Measurements from ENCODE around the gene THYN1.
"Not testable (repeated sequence)": the region's sequence is repeated elsewhere in the genome, so short reads cannot be mapped to it uniquely, and the experiment has no call there.

The THYN1 gene

GRCh38 chr11:134253188-134253993 lies at the start of gene THYN1, which contains the start of gene ACAD8:
TSS of gene THYN1 (minus strand) at chr11:134253352. CDS start at chr11:134252882, 470 bp downstream.
TSS of gene ACAD8 (plus strand) at chr11:134253568. CDS start at chr11:134253601, 33 bp downstream.
- peak; percentile 95 for DNase-seq

GRCh38 chr11:134294664-134295063 lies 41.5 kb upstream of the THYN1 start:
- no peak for DNase-seq

GRCh38 chr11:134293119-134294113 lies 40.3 kb upstream of the THYN1 start:
- no peak for DNase-seq

GRCh38 chr11:134292661-134293060 lies 39.5 kb upstream of the THYN1 start:
- DNase-seq, result no peak

GRCh38 chr11:134291196-134291595 lies 38.0 kb upstream of the THYN1 start:
- DNase-seq, result no peak

- no peak for DNase-seq
Observed at GRCh38 chr11:134290646-134291045, 37.5 kb upstream of the THYN1 start.

GRCh38 chr11:134289789-134290188 lies 36.6 kb upstream of the THYN1 start:
- DNase-seq, result no peak

- no peak for DNase-seq
Observed at GRCh38 chr11:134289167-134289566, 36.0 kb upstream of the THYN1 start.

GRCh38 chr11:134288486-134288885 lies 35.3 kb upstream of the THYN1 start:
- no peak for DNase-seq

- DNase-seq, result no peak
Observed at GRCh38 chr11:134287561-134287960, 34.4 kb upstream of the THYN1 start.

GRCh38 chr11:134284349-134284748 lies 31.2 kb upstream of the THYN1 start:
- not testable (repeated sequence) for DNase-seq

- no peak for DNase-seq
Observed at GRCh38 chr11:134283461-134284230, 30.5 kb upstream of the THYN1 start.

- no peak for DNase-seq
Observed at GRCh38 chr11:134282121-134283045, 29.2 kb upstream of the THYN1 start.

GRCh38 chr11:134281635-134282034 lies 28.5 kb upstream of the THYN1 start:
- DNase-seq, result not testable (repeated sequence)

GRCh38 chr11:134278356-134278755 lies 25.2 kb upstream of the THYN1 start:
- no peak for DNase-seq

GRCh38 chr11:134277183-134278001 lies 24.2 kb upstream of the THYN1 start:
- no peak for DNase-seq

GRCh38 chr11:134276396-134277182 lies 23.4 kb upstream of the THYN1 start:
- no peak for DNase-seq

GRCh38 chr11:134275534-134276395 lies 22.6 kb upstream of the THYN1 start, which contains the start of gene GLB1L3:
TSS of gene GLB1L3 (plus strand) at chr11:134276379. CDS start at chr11:134276741, 362 bp downstream.
- DNase-seq, result peak; percentile 80

GRCh38 chr11:134275188-134275533 lies 22.0 kb upstream of the THYN1 start:
- no peak for DNase-seq

Measured in activated CD8-positive, alpha-beta memory T cell treated with anti-CD3 and anti-CD28 coated beads, Interleukin-2, amount 50 U/mL, for 4 hours (primary cell).